Fibroblast of skin of right quadriceps (primary cell): ENCODE measurements around the gene ISLR.

ENCODE experiments used
- DNase-seq: peaks from one replicate; pipeline ENCODE4 v3.0.0-alpha.2; 2013

The ISLR gene

DNA sequence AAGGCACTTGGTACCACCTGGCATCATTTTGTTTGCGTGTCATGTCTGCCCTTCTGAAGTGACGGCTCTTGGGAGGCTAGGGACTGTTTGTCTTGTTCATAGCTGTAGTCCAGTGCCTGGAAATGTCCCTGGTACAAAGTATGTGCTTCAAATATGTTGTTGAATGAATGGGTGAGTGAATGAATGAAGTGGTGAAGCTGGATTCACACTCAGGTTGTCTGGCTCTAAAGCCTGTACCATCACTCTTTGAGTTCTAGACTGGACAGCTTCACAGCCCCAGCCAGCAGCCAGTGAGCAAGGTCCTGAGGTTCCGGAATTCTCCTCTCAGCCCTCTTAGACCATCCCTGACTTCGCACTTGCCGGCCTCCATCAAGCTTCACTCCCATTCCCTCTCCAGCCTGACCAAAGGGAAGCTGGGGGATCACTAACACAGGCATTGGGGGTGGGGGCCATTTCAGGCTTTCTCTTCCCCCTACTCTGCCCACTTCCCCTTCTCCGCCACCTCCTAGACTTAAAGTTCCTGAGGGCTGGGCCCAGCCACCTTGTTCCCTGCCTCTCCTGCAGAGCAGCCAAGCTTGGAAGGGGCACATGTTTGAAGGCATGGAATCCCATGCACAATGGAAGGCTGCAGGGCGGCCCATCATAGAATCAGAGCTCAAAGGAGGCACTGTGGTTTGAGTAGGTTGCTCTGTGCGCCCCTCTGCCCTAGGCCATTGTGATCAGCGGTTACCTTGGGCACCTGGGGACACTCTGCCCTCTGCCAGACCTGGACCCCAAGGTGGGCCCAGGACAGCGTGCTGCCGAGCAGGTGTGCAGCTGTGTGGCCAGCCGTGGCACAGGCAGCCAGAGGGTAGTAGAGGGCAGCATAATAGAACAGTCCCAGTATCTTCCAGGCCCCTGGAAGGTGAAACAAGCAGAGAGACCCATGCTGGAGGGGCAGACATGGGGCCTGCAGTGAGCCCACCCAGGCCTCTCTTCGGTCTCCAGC lies 21.4 kb downstream of the ISLR start:
- no peak for DNase-seq

DNA sequence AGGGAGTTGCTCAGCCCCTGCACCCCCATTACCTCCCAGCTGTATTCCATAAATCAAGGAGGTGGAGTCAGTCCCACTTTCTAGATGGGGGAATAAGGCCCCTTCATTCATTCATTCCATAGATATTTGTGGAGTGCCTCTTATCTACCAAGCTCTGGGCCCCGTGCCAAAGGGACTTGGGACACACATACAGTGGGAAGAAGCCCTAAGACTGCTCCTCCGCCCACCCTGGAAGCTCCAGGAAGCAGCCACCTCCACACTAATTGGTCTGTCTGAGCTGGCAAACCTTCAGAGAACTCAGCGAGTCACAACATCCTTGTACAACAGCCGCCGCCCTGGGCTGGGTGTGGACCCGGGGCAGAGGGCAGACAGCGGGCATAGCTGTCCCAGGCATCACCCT lies 22.7 kb downstream of the ISLR start:
- DNase-seq, result peak; percentile 99

DNA sequence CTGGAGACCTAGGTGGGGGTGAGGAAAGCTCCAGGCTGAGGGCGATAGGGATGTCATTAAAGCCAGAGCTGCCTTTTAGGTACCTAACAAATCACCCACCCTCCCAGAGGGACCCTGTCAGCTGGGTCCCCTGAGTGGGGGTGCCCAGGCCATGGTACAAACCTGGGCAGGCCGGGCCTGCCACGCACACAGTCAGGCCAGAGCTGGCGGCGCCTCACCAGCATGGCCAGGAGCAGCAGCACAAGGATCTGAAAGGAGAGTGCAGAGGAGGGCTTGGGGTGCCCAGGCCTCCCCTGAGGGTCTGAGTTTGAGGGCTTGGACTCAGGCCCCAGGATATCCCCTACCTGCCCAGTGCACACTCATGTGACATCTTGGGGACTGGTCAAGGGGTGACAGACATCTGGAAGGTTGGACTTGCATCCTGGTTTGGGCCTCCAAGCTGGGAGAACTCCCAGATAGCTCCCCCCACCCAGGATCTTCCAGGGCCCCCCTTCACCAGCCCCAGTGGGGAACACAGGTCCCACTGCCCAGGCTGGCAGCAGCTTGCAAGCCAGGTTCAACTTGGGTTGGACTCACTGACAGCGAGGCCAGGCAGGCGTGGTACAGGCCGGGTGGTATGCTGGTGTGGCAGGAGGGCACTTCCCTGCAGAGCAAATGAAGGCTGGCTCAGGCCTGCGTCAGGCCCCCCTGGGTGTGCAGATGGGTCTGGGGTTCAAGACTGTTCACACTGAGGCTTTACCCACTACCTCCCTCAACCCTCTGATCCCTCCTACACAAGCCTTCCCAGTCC lies 23.9 kb downstream of the ISLR start:
- DNase-seq, result no peak

DNA sequence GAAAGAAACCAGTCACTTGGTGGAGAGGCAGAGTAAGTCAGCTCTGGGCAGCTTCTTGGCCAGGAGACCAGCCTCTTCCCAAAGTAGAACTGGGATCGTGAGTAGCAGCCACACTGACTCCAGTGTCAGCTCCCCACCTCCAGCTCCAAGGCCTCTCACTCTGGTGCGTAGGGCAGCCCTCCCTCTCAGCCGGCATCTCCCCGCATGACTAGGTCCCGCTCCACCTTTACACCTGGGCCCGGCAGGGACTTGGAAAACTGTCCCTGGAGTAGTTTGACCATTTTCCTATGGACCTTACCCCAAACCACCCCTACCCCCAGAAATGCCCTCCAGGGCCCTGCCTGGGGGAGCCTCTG lies 25.8 kb downstream of the ISLR start:
- DNase-seq, result no peak

DNA sequence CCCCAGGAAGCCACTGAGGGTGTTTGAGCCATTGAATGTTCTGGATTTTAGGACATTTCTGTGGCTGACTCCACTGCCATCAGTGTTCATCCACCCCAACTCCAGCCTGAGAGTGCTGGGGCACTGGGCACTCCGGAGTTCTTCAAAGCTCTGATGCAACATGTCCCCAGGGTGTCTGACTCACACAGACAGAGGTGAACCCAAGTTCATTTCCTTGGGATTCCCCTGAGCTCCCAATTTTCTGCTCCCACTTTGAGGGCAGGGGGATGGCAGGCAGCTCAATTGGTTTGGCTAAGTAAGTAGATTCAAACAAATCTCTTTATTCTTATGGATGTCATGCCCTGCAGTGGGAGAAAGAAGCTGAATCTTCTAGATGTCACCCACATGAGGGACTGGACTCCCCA lies 26.9 kb downstream of the ISLR start:
- DNase-seq, result peak; percentile 81

DNA sequence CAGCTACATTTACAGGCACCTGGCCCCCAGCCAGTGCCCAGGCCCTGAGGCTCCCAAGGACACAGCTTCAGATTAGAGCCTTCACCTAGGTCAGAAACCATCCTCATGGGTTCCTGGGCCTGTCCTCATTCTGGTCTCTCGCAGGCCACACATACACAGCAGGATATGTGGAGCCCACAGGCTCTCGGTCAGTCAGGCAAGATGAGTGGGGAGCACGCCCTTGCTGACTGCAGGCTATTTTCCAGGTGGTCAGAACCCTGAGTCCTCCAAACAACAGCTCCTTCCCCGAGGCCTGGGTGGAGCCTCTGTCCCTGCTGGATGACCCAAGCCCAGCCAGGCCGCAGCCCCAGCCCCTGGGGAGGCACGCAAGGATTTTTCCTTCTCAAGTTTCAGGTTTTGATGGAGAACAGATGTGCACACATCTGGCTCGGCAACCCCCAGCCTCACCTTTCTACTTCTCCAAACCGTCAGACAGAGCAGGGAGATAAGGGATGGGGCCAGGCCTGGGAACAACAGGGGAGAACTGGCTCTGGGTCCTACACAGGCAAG lies 27.4 kb downstream of the ISLR start:
- peak; percentile 37 for DNase-seq

DNA sequence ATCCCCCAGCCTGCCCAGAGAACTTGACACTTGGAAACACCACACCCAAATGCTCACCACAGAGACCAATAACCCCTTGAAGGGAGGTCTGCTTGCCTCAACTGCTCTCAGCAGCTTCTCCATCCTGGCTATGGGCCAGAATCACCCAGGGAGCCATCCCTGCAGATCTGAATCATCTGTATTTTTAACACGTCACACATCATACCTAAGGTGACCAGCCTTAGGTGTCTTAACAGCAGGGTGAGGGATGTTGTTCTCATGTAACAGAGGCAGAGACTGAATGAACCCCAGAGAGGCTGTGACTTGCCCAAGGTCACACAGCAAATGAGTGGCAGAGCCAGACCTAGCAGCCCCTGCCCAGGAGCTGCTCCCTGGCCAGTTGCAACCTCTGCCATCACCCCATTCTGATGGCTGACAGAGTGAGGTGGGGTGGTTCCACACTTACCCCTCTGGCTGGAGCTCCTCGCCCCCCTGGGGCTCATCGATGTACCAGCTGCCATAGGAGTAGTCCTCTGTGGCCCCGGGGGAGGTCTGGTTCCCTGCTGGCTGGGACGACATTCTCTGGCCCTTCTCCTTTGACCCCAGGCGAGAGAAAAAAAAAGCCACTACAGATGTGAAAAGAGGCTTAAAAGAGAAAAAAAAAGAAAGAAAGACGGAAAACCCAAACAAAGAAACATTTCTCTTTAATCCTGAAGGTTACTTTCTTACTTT lies 28.4 kb downstream of the ISLR start:
- peak; percentile 41 for DNase-seq

DNA sequence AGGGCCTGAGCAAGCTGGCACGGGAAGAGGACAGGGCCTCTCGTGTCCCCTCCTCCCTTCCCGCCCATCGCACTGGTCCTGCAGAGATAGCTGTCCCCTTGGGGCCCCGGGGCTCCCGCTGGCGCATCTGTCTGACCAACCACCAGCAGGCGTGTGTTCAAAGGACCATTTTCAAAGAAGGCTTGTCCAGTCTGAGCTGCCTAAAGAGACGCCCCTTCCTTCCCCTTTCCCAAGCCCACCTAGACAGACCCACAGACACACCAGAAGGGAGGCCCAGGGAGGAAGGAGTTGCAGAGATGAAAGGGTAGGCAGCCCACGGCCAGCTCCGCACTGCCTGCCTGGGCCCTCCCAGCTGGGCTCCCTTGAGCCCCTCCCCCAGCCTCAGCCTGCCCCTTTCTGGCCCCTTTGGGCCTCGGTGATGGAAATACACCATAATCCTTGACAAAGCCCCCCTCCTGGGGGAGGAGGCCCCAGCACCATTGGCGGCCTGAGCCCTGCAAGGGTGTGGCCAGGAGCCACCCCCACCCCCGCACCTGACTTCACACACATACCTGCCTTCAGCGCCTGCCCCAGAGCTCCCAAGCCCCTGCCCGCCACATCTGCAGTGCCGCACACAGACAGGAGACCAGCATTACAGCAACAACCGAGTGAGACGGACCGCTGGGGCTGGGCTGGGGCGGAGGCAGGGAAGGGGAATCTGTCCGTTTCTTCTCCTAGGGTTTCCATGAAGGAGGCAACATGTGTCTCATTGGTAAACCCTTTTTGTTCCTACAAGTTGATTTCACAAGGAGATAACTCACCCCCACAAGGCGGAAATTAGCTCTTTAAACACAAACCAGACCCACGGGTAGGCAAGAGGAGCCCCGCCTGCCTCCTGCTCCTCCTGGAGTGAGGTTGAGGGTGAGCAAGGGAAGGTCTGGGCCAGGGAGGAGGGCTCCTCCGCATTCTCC lies 29.2 kb downstream of the ISLR start, which contains the start of gene STRA6:
Gene STRA6 (minus strand): TSS at position 336 of the 950 bp plus-strand sequence. CDS start 520 bp downstream, outside the sequence.
- peak; percentile 81 for DNase-seq

DNA sequence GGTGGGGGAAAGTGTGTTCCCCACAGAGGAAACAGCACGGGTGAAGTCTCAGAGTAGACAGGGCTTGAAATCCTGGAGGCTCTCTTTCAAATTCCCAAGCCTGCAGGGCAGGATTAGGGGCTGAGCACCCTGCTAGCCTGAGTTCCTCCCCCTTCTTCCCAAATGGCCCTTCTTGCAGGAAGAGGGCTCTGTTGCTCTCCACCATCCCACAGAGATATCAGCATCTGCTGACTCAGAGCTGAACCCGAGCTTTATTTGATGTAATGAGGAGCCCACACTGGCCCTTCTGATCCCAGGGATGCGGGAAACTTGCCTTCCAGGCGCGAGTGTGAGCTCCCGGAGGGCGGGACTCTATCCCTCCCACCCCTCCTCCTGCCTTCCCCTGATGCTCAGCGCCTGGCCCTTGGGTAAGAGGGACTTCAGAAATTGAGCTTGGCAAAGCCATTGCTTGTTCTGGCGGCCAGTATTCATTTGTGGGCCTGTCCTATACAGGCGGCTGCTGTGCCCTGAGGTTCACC lies 30.5 kb downstream of the ISLR start:
- DNase-seq, result peak; percentile 85

DNA sequence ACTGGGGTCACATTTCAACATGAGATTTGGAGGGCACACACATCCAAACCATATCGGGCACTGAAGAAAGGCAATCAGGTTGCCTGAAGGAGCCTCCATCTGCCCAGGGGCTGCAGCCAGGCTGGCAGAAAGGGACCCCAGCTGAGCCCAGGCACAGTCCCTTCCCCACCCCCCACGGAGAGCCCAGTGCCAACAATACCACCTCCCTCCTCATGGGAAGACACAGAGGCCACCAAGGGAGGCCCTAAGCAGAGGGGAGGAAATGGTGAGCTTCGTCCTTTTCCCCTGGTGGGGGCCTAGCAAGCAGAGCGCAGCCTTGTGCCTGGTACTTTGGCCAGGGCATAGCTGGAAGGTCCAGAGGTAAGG lies 32.1 kb downstream of the ISLR start:
- no peak for DNase-seq

DNA sequence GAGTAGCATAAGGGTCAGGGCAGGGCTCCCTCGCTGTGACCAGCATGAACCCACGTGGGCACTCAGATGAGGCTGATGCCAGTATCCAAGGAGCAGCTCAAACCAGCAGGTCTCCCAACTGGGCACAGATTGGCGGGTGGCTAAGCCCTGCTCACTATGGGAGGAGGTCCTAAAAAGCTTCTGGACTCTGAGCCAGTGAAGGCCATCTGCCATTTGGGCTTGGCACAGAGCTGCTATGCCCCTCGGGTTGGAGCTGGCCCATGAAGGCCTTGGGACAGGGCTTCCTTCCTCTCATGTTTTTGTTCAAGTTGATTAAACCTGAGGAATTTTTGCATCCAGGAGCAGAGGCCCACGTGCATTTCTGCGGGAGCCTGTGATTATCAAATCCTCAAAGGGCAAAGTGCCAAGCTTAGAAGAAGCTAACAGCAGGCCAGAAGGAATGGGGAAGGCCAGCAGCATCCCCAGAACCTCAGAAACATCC lies 33.3 kb downstream of the ISLR start:
- DNase-seq, result peak; percentile 54

DNA sequence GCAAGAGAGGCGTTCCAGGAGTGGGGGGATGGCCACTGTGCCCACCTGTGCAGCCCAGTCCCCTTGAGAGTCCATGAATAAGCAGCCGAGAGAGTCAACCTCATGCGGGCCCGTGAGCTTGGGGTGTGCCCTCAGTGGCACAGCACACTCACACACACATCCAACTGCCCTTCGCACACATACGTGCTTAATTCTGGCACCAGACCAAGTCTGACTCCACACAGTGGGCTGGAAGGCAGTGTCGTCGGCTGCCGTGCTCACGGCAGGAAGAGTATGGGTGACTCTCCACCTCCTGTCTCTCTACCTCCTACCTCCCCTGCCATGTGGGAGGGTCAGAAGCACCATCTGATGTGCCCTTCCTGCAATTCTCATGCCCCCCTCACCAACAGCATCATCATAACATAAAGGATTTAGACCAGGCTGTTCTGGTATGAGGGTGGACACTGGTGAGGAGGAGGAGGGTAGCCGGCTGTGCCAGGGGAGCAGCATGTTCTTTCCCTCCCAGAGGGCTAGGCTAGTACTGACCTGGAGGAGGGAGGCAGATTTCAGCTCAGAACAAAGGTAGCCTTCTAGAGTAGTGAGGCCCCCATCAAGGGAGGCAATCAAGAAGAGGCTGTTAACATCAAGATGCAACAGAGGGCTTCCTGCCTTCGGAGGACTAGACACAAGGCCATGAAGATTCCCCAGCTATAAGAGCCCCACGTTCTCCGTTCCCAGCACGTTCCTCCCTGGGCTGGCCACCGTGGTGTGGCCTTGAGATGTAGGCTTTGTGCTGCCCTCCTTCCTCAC lies 34.3 kb downstream of the ISLR start:
- DNase-seq, result no peak

DNA sequence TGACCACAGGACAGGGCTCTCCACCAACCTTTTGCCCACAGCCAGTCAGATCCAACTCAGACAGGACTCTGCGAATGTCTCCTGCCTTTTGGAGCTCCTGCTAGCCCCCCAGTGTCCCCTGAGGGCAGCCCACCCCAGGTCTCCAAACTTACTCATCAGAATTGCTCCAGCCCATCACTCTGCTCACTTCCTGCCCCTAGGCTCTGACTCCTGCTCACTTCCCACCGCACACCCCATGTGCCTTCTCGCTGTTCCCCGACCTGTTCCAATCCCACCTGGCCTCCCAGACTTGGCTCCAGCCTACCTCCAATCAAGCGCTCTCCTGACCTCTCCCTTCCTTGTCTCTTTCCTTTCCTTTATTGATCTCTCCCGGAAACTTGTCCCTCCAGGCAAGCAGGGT lies 35.0 kb downstream of the ISLR start:
- DNase-seq, result no peak

DNA sequence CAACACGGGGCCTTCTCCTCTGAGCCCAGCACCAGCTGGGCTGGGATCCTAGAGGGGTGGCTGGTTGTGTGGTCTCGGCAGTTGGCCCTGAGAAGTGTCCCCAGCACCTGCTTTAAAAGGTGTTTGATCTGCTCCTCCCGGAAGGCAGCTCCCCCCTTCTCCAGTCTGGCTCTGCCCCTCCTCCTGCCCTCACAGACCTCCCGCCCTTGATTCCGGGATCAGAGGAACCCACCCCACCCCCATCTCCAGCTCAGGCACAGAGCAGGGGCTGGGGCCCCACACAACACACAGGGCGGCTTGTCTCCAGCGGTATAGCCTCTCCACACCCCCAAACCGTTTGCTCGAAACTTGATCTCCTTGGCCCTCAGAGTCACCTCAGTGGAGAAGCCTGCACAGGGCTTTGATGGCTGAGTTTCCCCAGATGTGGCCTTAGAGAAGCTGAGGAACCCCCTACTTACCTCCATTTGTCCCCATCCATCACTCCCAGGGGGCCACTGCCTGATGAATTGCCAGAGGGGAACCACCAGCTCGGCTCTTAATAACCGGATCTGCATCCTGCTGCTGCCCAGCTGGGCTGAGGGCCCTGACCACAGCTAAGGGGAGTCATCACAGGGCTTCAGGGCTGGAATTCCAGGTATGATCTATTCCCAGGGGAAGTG lies 35.5 kb downstream of the ISLR start:
- peak; percentile 72 for DNase-seq

DNA sequence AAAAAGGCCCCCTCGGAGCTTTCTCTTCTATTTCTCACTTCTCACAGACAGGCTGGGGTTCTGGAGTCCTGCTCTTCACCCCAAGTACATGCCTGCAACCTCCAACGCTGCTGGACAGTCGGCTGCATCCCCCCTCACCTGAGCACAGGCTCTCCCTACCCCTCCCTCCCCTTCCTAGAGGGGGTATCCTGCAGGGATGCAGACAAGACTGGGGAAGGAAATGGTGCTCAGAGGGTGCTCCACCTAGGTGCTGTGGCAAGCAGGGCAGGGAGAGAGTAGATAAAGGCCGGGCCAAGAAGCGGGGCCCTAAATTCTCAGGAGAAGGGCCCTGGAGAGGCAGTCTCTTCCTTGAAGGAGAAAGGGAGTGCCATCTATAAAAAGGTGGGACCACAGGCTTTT lies 36.0 kb downstream of the ISLR start:
- DNase-seq, result no peak

DNA sequence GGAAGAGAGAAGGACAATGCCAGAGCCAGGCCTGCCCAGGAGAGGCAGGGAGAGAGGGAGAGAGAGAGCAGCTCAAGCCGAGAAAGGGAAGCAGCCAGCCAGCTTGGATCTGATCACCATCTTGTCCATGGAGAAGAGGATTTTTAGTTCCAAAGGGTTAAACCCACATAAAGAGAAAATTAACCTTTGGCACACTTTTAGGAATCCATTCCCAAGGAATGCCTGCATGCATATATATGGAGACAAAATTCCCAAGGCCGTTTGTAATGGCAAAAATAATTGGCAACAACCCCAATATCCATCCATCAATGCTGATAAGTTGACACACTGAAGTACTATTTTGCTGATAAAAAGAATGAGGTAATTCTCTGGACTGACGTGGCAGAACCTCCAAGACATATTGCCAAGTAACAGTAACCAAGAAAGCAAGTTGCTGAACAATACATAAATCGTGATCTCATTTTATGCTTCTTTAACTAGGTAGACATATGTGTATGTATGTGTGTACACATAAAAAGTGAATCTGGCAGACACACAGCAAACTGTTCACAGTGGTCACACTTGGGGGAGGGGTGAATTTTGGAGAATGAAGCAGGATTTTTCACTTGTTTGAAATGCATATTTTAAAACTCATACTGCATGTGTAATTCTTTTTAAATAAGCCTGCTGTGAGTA lies 36.6 kb downstream of the ISLR start:
- DNase-seq, result peak; percentile 89

DNA sequence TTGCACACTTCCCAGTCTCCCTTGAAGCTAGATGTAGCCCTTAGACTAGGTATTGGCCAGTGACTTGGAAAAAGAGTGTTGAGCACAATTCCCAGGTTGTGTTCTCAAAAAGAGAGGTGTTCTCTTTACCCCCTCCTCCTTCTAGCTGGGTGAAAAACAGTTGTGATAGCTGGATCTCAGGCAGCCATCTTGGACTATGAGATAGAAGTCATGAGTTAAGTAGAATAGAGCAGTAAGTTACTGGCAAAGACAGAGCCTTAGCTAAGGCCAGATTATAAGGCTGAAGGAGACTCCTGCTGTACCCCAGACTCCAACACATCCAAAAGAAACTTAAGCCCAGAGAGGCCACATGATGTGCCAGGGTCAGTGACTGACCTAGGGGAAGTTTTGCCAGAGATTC lies 37.2 kb downstream of the ISLR start:
- no peak for DNase-seq

DNA sequence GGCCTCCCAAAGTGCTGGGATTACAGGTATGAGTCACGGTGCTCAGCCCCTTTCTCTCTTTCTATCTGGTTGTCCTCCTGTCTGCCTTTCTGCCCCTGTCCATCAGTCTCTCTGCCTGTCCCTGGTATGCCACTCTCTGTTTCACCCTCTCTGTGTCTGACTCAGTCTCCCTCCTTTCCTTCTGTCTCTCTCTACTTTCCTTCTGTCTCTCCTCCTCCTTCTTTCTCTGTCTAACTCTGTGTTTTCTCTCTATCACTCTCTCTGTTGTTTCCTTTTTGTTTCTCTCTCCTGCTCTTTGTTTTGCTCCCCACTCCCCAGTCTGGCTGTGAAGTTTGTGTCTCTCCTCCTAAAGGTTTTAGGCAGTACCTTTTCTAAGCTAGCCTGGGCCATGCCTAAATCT lies 38.1 kb downstream of the ISLR start:
- DNase-seq, result no peak

DNA sequence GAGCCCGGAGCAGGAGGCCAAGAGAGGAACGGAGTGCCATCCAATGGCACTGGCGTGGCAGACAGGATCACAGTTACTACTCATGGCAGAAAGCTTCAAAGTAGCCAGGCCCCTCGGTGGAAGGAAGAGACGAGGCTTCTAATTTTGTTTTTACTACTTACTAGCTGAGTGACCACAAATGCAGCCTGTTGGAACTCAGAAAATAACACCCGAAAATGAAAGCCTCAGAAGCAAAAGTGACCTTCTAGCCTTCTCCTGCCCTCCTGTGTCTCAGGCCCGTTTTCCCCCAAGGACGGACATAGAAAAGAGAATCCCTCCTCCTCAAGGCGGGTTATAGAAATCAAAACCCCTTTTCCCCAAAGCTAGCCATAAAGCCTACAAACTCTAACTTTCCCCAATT lies 39.0 kb downstream of the ISLR start:
- no peak for DNase-seq
